Activated CD4-positive, alpha-beta T cell treated with anti-CD3 and anti-CD28 coated beads, Interleukin-2, amount 50 U/mL, for 48 hours (primary cell): ENCODE results near the gene ZNF8.
"Not testable (repeated sequence)": the region's sequence is repeated elsewhere in the genome, so short reads cannot be mapped to it uniquely, and the experiment has no call there.

Experiments used
- DNase-seq, 2 experiments: peaks; one replicate each; pipeline ENCODE4 v3.0.0-alpha.2; 2020

ZNF8 gene

DNA sequence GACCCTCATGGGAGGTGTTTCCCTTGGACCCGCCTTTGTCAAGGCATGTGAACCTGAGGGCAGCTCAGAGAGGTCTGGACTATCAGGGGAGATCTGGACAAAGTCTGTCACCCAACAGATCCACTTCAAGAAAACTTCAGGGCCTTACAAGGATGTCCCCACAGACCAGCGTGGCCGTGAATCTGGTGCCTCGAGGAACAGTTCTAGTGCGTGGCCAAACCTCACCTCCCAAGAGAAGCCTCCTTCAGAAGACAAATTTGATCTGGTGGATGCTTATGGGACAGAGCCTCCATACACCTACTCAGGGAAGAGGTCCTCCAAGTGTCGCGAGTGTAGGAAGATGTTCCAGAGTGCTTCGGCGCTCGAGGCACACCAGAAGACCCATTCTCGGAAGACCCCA is 59.6 kb downstream of the ZNF8 start:
- DNase-seq: no peak

DNA sequence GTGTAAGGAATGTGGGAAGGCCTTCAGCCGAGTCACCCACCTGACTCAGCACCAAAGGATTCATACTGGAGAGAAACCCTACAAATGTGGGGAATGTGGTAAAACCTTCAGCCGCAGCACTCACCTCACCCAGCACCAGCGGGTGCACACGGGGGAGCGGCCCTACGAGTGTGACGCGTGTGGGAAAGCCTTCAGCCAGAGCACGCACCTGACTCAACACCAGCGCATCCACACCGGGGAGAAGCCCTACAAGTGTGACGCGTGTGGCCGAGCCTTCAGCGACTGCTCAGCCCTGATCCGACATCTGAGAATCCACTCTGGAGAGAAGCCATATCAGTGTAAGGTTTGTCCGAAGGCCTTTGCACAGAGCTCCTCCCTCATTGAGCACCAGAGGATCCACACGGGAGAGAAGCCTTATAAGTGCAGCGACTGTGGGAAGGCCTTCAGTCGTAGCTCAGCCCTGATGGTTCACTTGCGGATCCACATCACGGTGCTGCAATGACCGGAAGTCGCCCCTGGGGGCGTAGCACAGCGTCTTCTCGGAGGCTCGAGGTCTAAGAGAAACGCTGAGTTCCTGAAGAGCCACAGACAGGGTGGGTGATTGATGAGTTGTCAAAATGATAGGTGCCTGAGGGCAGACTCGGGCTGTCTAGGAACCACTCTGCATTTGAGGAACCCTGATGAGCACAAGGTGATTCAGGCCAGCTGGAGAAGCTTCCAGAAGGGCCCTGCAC is 60.2 kb downstream of the ZNF8 start:
- no peak for DNase-seq

DNA sequence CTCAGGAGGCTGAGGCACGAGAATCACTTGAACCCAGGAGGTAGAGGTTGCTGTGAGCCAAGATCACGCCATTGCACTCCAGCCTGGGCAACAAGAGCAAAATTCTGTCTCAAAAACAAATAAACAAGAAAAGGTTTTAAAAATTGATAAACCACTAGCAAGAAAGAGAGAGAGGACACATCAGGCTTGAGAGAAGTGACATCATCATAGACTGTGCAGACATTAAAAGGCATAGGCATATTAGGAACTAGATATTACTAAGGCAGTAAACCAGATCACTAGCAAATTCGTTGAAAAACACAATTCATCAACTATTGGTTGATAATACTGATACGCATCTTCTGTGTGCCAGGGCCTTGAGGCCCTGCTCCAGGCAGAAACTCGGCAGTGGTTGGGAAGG is 66.8 kb downstream of the ZNF8 start:
- no peak for DNase-seq

DNA sequence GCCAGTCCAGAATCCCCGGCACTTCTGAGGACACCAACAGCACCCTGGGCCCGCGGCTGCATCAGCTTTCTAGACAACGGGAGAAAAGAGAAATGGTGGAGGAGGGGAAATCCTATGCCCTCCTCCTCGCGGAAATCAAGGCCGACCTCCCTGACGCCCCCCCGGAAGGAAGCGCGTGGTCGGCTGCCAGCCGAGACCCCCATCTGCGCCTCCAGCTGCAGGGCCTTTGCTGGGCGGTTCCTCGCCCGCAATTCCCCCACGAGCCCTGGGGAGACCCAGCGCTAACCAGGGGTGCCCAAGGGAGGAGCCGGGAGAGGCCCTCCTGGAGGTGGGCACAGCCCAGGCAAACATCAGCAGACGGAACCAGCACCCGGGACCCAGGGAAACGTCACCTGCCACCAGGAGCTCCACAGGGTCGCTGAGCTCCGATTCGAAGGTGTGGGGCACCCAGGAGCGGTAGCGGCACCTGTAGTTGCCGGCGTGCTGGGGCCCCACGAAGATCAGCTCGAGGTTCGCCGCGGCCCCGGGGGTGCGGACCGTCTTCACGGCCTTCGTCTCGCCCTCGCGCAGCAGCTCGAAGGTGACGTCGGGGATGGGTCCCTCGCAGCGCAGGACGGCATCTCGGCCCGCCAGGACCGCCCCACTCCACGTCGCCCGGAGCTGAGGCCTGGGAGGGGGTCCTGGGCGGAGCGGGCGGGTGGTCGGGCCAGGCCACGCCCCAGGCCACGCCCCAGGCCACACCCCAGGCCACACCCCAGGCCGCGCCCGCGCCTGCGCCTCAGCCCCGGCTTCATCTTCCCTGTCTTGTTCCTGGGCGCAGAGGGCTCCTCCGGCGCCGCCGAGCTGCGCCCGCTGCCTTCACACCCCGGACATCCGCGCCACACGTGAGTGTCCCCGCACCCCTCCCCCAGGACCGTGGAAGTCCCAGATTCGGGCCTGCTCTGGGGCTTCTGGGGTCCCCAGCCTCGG is 68.5 kb downstream of the ZNF8 start:
- DNase-seq: peak; percentile 59 to 65

DNA sequence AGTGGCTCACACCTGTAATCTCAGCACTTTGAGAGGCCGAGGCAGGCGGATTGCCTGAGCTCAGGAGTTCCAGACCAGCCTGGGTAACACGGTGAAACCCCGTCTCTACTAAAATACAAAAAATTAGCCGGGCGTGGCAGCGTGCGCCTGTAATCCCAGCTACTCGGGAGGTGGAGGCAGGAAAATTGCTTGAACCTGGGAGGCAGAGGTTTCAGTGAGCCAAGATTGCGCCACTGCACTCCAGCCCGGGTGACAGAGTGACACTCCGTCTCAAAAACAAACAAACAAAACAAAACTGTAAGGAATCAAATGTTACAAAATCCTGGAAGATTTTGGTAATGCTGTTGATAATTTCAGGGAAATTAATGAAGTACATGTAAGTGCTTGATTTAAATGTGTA is 69.3 kb downstream of the ZNF8 start:
- DNase-seq: not testable (repeated sequence)

DNA sequence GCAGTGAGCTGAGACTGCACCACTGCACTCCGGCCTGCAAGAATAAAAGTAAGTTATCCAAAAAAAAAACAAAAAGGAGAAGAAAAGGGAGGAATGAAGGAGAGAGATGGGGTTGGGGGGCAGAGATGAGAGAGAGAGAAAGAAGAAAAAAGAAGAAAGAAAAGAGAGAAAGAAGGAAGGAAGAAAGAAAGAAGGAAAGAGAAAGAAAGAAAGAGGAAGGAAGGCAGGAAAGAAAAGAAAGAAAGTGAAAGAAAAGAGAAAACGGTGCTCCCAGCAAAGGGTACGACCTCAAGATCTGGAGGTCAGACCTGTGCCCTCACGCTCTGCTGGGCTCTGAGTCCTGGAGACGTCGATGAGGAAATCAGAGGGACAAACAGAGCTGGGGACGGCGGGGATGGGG is 70.8 kb downstream of the ZNF8 start:
- DNase-seq: no peak

DNA sequence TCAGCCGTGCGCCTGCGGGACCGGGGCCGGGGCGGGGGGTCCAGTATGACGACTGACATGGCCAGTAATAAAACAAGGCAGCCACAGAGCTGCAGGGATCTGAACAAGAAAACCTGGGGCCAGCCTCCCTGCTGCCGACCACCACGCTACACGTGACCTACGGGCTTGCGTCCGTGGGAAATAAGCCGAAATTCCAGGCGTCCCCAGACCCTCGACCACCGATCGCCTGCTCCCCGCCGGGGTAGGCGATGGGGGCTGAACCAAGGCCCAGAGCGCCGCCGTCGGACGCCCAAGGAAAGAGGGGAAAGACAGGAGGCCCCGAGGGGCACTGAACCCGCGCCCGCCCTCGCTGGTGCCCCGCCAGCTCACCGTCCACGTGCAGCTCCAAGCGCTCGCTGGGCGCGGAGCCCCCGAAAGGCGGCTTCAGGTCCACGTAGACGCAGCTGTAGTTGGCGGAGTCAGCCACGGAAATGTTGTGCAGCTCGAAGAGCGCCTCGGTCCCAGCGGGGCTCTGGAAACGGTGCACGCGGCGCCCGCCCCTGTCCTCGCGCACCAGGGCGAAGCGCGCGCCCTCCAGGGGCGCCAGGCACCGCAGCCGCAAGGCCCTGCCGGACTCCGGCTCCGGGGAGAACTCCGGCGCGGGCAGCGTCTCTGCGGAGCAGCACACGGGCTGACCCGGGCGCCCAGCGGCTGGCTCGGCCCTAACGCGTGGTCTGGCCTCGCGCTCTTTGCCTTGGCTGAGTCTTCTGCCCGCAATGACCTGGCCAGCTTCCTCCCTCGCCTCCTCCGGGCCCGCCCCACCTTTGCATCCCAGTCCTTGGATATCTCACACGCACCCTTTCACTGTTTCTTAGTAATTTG is 71.5 kb downstream of the ZNF8 start:
- no peak for DNase-seq

DNA sequence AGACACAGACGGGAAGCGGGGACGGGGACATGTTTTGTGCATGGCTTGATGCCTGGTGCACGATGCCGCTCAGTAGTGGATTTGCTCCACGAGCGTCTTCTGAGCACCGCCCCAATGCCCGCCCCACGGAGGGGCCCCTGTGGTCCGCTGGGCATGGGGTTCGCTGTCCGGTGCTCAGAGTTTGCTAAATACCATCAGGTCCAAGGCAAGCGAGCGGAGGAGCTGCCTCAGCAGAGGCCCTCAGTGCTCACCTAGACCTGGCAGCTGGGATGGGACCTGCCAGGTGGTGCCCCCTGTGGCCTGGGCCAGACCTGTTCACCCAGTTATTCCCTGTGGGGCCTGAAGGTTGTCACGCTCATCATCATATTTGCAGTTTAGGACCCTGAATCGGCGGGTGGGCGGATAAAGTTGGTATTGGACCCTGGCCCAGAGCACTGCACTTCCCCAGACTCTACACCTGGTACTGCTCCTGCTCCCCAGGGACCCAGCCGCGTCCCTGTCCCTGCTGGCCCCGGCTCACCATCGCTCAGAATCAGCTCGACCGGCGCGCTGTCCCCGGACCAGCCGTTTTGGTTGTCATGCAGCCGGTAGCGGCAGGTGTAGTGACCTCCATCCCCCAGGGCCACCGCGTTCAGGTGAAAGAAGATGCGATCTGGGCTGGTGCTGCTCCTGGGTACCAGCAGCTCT is 72.3 kb downstream of the ZNF8 start:
- DNase-seq: no peak

DNA sequence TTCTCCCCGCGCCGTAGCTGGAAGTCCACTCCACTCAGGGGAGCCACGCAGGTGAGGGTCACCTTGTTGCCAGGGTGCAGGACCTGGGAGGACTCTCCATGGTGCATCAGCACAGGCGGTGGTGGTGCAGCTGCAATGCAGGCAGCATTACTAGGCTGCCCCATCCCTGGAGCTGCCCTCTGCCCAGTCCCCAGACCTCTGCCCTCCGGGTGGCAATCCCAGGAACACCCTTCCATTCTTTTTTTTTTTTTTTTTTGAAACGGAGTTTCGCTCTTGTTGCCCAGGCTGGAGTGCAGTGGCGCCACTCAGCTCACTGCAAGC is 72.8 kb downstream of the ZNF8 start:
- DNase-seq: no peak

DNA sequence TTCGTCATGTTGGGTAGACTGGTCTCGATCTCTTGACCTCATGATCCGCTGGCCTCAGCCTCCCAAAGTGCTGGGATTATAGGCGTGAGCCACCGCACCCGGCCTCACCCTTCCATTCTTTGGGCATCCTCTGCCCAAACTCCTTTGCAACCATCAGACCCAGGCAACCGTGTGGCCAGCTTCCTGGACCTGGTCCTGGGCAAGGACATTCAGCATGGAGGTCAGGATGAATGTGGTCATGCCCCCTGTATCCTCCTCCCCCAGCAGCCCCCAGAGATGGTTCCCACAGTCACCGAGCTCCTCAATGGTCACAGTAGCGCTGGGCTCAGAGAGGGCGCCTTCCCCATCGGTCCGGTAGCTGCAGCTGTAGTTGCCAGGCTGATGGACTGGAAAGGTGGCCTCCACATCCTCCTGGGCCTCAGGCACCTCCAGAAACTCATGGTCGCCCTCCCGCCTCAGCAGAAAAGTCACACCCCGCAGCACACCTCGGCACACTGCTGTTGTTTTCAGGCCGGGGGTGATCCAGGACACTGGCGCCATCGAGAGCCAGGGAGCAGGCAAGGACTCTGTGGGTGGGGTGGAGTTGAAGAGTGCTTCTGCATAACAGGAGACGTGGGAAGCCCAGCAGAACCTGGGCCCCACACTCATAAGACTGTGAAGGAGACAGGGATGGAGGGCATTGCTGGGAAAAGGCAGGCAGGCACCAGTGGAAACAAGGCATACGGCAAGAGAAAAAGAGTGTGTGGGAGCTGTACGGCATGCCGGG is 73.4 kb downstream of the ZNF8 start:
- DNase-seq: no peak
